COLO829 (cell line): ENCODE measurements around the gene SV2B.

Source experiments
- DNase-seq: peaks from one replicate; pipeline ENCODE4 v3.0.0; 2012; ENCODE audit warnings: low spot score

The SV2B gene

DNA sequence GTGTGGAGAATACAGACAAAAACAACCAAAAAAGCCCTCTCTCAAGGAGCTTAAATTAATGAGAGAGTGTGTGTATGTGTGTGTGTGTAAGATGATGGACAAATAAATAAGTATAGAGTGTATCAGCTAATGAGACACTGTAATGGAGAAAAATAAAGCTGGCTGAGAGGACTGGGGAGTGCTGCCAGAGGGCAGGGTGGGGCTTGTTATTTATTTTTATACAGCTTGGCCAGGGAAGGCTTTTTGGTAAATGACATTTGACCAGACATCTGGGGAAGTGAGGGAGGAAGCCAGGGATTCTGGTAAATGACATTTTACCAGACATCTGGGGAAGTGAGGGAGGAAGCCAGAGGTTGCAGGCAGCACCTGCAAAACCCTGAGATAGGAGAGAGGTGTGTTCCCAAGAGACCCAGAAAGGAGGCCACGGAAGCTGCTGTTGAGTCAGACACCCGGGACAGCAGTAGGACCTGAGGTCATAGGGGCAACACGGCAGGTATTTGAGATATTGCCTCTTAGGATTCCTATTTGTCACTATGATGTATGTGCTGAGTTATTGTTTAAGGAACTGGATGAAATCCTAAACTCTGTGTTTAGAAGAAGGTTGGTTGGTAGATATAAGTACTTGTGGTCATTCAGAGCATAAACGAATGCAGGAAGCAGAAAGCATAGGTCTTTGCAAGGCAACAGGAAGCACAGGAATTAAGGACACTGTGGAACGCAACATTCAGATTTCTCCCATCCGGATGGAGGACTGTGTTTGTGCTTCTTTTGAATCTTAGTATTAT, 2.7 kb downstream of the SV2B start:
- no peak for DNase-seq

DNA sequence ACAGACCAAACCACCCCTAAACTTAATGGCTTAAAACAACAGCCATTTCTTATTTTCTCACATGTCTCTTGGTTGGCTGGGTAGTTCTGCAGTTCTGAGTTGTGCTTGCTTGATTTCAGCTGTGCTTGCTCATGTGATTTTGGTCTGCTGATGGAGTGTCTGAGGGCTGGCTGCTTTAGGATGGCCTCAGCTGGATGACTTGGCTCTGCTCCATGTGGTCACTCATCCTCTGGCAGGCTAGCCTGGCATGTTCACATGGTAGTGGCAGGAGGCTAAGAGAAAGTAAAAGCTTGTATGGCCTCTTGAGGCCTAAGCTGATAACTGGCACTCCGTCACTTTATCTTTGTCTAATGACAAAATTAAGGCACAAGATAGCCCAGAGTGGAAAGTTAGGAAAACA, 4.1 kb downstream of the SV2B start:
- no peak for DNase-seq

DNA sequence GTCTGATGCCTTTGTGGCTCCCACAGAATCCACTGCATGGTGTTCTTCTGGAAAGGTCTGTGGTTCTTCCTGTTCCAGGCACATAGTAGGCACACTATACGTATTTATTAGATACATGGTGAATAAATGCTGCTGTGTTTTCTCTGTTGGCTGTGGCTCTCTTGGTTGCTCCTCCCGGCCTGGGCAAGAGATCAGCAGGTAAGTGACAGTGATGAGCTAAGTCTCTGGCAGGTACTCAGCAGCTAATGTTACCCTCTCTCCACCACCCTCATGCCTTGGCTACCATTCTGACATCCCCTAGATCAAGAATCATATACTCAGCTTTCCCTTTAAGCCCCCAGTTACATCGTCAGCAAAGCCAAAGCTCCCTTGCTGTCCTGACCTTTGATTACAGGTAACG, 8.4 kb downstream of the SV2B start:
- no peak for DNase-seq

DNA sequence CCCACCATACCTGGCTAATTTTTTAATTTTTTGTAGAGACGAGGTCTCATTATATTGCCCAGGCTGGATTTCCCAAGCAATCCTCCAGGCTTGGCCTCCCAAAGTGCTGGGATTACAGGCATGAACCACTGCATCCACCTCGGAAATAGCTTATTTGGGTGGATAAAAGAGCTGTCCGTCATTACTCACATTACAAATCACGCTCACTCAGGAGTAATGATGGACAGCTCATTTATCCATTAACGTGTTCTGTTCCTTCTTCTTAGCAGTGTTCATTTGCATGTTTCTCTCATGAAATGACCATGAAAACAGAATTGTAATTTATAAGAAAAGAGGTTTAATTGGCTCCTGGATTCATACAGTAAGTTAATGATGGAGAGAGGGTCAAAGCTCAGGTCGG, 9.8 kb downstream of the SV2B start:
- DNase-seq, result no peak

DNA sequence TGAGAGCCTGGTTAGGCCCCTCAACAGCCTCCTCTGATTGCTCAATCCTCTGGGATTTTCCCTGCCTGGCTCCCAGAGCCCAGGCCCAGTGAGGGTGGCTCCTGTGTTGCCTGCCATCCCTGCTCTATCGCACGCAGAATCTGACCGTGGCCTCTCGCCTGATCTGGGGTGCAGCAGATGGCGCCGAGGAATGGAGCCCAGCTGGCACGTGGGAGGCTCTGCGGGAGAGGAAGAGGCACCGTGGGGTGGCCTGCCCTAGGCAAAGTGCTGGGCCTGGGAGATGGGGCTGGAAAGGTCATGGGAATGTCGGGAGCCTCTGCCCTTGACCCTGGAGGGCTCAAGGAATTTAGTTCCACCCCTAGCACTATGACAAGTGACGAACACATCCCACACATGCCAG, 10.3 kb downstream of the SV2B start:
- DNase-seq, result no peak

DNA sequence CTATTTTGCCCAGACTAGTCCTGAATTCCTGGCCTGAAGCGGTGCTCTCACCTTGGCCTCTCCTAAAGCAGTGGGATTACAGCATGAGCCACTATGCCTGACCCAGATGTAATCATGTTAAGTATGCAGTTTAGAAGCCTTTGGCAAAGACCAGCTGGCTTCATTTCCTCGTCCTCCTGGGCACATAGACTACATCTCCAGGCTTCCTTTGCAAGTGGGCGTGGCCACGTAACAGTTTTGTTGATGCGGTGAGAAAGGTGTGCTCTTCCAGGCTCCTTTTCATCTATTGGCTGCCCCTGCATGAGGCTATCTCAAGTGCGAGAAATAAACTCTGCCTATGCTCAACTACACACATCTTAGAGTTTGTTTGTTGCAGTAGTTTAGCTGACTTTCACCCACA, 13.0 kb downstream of the SV2B start:
- no peak for DNase-seq

DNA sequence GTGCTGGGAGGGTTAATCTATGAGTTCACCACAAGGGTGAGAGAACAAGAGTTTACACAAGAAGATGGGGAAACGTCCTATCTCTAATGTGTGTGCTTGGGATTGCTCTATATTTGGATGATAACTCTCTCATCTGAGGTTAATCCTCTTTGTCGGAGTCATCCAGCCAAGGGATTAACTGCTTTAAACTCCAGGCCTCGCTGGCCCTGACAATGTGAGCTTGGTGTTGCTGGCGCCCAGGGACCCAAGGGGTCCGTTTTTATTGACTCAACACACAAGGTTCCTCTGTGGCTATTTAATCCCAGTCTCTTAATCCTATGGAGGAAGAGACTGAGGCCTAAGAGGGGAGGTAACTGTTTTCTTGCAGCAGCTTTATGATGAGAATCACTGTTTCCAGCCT, 14.2 kb downstream of the SV2B start:
- DNase-seq, result no peak

DNA sequence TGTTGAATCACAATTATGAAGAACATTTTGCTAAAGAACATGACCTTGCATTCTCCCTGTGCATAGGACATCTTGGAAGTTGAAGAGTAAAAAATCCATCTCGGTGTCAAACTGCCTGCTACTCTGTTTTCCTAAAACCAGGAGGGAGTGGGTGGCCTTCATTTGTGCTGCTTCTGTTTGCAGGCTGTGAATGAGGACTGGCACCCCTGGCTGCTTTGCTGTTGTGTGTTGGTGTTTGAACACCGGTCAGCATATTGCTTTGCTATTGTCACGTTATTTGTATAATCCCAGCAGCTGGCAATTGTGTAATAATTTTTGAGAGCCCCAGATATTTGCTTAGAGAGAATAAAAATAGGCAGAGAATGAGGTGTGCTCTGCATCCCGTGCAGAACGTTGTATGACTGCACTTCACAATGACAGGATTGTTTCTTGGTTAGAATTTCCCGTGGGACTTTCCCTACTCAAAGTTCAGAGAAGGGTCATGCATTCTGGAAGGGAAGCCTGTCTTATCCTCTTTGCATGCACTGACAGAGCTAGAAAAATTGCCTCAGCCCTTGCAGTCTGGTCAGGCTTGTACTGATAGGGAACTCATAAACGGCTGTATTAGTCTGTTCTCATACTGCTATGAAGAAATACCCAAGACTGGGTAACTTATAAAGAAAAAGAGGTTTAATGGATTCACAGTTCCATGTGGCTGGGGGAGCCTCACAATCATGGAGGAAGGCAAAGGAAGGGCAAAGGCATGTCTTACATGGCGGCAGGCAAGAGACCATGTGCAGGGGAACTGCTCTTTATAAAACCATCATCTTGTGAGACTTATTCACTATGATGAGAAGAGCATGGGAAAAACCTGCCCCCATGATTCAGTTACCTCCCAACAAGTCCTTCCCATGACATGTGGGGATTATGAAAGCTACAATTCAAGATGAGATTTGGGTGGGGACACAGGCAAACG, 16.3 kb downstream of the SV2B start:
- DNase-seq, result peak; percentile 97

DNA sequence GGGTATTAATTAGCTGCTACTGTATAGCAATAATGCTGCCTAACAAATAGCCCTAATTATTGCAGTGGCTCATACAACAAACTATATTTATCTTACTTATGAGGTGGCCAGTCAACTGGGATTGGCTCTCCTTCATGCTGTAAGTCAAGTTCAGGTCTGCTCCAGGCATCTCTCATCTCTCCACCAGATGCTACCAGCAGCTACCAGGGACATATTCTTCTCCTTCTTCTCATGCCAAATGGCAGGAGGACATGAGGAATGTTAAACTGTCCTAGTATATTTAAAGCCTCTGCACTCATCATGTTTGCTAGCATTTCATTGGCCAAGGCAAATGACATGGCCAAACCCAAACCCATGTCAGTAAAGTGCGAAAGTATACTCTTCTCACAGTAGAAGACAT, 17.3 kb downstream of the SV2B start:
- no peak for DNase-seq

DNA sequence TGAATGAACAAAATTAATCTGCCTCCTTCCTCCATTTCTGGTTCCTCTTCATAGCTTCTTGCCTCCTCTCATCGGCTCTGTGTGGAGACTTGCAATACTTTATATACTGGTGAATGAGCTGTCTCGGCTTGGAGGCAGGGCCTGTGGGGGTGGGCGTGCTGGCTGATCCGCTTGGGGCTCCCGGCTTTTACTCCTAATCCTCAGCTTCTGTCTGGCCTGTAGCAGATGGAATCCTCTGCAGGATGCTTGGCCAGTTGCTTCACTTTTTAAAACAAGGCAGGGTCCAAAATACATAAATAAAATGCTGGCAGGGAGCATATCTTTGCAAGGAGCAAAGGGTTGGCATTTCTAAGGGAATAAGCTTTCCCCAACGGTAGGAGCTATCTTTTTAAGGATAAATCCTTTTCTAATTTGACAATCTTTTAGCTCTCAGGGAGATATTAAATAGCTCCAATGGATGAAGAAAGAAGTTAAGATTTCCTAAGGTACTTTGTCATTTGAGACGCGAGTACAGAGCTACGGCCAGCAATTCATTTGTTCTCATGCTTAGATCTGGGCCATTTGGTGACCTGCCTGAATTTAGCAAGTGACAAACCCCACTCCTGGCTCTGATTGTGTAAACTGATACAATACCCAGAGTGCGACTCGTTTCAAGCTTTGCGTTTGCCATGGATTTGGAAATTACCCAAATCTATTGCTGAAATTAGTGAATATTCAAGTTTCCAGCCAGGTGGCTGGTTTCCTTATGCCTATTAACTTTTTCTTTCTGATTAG, 18.9 kb downstream of the SV2B start:
- DNase-seq, result no peak

DNA sequence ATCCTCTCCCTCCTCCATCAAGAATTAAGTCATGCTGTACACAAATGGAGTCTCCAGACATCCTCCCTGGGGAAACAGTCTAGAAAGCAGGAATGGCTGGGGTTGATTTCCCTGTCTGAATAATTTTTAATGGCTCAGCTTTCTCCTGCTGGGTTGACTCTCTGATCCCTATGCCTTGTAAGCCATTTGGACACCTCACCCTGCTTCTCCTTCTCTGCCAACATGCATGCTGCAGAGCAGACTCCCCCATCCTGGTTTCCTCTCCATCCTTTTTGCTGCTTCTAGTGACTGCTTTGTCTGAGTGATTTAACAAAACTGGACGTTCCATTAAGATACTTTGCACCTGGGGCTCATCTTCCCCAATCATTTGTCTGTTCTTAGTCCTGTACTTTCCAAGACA, 22.2 kb downstream of the SV2B start:
- DNase-seq, result no peak

DNA sequence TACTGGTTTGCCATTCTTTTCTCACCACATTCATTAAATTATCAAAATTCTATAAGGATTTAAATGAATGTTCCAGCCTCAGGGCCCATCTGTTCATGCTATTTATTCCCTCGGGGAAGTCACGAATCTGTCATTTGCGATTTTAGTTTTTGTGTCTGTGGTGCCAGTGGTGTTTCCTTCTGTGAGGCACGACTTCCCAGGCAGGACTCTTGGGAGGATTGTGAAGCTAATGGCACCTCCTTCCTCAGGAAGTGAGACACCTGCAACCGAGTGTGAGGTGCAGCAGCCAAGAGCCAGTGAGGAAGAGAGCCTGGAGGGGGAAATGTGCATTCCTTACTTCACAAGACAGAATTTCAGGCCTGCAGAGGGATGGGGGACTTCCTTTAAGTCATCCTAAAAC, 24.1 kb downstream of the SV2B start:
- no peak for DNase-seq

DNA sequence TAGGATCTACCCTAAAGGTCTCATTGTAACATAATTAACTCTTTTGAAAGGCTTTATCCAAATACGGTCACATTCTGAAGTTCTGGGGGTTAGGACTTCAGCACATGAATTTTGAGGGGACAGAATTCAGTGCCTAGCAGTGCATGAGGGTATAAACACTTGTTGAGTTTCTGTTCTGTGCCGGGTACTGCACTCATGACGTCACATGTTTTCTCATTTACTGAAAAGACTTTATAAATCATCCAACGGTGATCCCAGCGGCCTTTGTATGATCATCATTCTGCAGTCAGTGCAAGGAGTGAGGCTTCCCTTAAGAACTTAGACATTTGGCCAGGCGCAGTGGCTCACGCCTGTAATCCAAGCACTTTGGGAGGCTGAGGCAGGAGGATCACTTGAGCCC, 25.1 kb downstream of the SV2B start:
- no peak for DNase-seq

DNA sequence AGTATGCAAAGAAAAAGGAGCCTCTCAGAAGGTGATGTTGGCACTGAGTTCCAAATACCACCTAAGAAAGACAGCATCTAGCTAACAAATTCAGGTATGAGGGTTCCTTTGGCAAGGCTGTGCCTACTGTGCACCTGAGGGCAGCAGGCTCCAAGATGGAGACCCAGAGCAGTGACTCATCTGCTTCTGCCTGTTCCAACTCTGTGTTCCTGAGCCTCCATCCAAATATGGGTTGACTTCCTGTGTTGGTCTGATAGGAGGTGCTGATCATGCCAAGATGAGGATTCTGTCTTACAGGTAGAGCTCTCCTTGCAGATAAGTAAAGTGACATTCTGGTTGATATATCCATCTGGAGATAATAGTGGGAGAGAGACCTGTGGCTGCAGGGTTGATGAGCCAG, 26.0 kb downstream of the SV2B start:
- no peak for DNase-seq

DNA sequence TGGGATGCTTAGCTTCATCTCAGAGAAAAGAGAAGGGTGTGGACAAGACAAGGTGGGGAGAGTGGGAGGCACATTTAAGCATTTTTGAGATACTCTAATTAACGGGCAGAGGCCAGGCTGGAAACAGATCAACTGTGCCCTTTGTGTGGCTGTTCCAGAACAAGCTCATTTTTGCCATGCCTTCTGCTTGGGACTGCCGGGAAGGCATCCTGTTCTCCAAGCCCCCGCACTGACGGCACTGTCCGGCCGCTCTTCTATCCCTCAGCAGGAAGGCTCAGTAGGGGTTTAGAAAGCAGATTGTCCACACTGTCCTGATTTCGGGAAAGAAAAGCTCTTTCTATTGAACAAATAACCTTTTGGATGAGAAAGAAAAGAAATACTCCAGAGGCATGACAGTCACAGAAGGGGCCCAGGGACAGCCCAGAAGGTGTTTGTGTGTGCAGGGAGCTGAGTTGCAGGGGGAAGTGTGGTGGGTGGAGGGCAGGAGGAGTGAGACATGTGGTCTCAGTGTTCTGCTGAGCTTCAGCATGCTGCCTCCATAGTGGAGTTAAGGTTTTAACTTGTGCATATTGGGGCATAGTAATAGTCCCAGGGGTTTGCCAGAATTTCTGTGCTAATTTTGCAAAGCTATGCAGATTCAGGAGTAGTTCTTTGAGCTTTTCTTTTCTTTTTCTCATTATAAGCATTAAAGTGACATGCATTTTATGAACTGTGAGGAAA, 27.3 kb downstream of the SV2B start:
- DNase-seq, result no peak

DNA sequence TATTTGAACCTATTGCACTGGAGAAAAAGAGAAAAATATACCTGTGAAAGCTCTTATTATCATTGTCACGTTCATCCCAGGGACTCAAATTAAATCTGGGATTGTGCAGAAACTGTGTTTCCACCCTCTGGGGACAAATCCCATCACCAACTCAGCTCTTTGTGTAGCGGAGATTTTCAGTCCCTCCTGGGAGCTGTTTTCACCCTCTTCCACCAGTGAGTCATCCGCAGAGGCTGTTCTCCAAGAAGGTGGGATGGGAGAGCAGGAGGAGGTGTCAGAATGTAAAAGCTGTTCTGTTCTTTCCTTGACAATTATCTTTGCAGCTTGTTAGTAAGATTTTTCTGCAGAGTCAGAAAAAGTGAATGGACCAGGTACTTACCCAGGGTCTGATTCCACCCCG, 28.0 kb downstream of the SV2B start:
- DNase-seq, result peak; percentile 37

DNA sequence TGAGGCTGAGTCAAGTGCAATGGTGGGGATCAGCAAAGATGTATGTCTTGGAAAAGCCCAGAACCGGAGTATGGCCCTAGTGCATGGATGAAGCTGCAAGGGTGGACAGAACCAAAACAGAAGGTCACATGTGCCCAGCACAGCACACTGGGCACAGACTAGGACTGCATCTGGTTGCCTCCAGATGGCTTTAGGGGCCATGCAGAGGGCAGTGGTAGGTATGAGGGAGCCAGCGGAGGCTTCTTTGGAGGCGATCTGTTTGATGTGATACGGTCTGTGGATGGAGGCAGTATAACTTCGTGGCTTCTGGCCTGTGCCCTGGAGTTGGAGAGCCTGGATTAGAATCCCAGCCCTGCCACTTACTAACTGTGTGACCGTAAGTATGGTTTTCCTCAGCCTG, 29.4 kb downstream of the SV2B start:
- no peak for DNase-seq

DNA sequence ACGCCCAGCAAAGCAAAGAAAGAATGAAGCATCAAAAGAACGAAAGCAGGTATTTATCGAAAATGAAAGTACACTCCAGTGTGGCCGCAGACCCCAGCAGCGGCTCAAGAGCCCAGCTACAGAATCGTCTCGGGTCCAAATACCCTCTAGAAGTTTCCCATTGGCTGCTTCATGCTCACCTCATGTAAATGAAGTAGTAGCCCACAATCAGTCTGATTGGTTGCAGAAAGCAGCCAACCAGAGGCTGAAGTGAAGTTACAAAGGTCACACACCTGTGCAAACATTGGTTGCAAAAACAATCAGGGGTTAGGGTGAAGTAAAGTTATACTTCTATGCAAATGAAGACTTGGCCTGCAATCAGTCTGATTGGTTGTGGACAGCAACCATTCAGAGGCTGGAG, 32.0 kb downstream of the SV2B start:
- DNase-seq, result no peak

DNA sequence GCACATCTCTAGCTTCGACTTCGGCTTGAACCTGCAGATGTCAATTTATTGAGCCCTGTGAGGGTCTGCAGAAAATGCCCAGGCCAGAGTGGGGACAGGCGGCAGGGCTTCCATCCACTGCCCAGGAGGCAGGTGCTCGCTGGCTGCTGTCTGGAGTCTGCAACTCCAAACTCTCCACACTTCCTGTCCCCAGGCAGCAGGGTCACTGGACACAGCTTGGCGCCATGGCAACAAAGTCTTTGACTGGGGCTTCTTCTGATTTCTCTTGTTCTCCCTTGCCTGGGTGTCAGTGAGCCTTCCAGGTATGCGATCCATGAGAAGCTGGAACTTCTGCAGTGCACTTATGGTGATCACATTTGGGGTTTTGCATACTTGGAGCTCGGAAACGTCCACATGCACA, 33.5 kb downstream of the SV2B start:
- DNase-seq, result no peak

DNA sequence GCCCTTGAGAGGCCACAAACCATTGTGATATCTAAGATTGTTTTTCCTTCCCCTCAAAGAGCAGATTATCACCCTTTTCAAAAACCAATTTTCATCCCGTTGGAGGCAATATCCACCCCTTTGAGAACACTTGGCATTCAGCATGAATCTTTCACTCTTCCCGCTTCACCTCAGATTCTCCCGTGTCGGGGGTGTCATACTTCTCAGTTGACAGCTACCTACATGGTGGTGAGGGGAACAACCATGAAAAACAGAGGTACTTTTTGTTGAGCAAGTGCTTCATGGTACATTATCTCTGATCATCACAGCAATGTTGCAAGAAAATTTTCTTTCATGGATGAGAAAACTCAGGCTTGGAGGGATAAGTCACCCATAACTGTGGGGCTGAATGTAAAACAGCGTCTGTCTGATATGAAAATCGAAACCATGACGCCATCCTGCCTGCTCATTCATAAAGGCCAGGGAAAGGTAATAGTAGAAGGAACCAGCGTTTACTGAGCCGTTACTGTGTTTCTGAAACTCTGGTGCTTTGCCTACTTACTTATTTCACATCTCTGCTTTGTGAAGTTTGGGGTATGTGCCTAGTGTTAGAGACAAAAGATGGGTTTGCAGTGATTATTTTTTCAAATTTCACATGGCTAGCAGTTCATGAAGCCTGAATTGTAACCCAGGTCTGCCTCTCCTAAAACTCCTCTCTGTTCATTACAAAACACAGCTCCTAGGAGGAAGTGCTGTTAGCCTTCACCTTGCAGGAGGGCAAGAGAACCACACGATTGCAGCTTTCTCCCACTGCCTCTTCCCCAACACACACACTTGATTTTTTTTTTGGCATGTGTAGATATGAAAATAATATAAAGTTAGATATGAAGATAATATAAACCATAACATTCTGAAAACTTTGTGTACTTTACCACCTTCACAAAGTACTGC, 35.4 kb downstream of the SV2B start:
- DNase-seq, result no peak

DNA sequence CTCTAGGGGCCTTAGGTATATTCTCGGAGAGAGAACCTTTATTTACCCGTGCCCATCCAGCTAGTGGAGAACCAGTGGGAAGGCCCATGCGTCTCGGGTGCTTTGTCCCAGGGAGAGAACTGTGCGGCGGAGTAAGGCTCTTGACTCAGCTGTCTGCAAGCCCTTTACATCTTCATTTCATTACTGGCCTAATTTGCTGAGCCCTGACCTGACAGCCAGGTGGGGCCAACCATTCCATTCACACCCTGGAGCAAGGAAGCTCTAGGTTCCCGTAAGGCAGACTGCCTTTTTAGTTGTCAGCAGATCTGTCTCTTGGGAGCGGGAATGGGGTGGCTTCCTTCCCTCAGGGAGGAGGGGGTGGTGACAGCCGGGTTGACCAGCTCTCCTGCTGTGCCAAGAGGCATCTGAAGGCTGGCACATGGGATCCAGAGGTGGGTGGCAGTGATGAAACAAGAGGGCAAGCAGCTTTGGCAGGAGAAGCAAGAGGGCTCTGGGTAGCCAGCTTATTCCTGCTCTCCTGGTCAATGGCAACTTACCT, 36.4 kb downstream of the SV2B start:
- DNase-seq, result no peak
